NB4 (cell line): ENCODE measurements around the gene MCM3.

Experiments used
- DNase-seq: peaks from one replicate; pipeline ENCODE4 v3.0.0; 2010; ENCODE audit warnings: low read depth
- H3K4me3 ChIP-seq: one replicate; pipeline ENCODE4 v1.5.1; 2011; ENCODE audit warnings: mild to moderate bottlenecking, low read depth, low read length, moderate library complexity
- MYC ChIP-seq: IDR thresholded peaks from 2 replicates; pipeline ENCODE4 v1.6.1; 2011; ENCODE audit warnings: low read depth, low read length
- POLR2A ChIP-seq: IDR thresholded peaks from 2 replicates; pipeline ENCODE4 v1.6.1; 2011; ENCODE audit warnings: mild to moderate bottlenecking; ENCODE audit not compliant: insufficient read length; ENCODE audit errors: extremely low read depth
- TF ChIP-seq, protein P1 (sequence below): IDR thresholded peaks from 2 replicates; pipeline ENCODE4 v1.6.1; 2011; ENCODE audit warnings: low read depth, low read length
- TF ChIP-seq, protein P2 (sequence below): IDR thresholded peaks from one replicate; pipeline ENCODE4 v1.5.1; 2012; ENCODE audit warnings: low read depth, low read length

Gene MCM3

DNA sequence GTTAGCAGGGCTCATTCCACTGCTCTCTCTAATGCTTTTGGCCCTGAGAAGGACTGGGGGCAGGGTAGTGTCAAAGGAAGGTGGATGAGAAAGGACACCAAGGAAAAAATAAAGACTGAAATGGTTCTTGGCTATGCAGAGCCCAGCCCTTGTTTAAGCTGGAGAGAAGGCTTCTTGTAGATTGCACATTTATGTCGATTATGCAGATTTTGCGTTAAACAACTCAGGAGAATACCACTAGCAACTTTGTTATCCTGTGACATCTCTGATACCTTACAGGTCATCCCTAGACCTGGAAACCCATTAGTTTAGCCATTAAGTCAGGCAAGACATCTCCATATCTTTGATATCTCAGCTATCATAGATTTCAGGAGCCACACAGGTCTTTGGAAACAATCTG lies 29.1 kb downstream of the MCM3 start:
- TF ChIP-seq, protein P1, sequence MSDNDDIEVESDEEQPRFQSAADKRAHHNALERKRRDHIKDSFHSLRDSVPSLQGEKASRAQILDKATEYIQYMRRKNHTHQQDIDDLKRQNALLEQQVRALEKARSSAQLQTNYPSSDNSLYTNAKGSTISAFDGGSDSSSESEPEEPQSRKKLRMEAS: no peak
- no peak for TF ChIP-seq MYC
- TF ChIP-seq, protein P2, sequence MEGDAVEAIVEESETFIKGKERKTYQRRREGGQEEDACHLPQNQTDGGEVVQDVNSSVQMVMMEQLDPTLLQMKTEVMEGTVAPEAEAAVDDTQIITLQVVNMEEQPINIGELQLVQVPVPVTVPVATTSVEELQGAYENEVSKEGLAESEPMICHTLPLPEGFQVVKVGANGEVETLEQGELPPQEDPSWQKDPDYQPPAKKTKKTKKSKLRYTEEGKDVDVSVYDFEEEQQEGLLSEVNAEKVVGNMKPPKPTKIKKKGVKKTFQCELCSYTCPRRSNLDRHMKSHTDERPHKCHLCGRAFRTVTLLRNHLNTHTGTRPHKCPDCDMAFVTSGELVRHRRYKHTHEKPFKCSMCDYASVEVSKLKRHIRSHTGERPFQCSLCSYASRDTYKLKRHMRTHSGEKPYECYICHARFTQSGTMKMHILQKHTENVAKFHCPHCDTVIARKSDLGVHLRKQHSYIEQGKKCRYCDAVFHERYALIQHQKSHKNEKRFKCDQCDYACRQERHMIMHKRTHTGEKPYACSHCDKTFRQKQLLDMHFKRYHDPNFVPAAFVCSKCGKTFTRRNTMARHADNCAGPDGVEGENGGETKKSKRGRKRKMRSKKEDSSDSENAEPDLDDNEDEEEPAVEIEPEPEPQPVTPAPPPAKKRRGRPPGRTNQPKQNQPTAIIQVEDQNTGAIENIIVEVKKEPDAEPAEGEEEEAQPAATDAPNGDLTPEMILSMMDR: no peak
- no peak for TF ChIP-seq POLR2A
- H3K4me3 ChIP-seq: no peak overlapping the region
- DNase-seq: no peak

DNA sequence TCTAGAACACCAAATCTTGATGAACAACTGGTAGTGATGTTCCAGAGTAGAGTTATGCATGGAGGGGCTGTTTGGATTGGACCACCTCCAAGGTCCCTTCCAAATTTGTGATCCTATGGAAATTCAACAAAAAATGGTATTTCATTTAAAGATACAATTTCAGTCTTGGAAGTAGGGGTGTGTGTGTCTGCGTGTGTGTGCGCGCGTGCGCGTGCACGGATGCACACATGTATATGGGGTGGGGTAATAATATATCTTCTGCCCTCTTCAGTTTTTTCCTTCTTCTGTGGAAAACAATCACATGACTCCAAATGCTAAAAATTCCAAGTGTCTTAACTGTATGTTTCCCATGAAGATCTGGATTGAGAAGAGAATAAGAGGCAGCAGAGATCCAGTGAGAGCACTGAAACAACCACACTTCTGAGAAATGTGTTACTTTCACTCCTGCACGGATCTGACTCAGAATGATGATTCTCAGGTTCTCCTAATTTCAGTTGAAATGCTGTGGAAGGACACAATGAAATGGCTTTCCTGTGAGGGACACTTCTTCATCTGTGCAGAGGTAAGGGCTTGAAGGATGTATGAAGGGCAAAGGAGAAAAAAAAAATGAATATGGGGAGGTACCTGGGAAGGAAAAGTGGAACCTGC lies 29.7 kb downstream of the MCM3 start:
- TF ChIP-seq MYC (no peak), POLR2A (no peak)
- TF ChIP-seq, protein P2: no peak
- TF ChIP-seq, protein P1: no peak
- no peak for DNase-seq
- no peak overlapping the region for H3K4me3 ChIP-seq

DNA sequence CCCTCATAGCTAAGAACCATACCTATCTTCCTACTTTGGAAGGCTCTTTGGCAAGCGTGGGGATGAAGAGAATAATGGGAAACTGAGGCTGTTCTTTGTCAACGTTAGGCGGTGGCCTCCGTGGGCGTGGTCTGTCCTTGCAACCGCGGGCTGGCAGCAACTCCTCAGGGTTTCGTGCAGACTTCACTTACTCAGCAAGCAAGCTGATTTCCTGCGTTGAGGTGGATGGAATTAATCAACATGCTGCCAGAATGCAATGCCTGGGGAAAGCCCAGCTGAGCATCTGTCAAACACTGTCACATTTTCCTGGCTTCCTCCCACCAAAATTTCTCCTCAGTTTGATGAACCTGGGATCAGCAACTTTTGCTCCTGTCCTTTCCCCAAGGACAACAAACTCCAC lies 31.0 kb downstream of the MCM3 start:
- TF ChIP-seq, protein P2: no peak
- no peak for TF ChIP-seq POLR2A
- TF ChIP-seq MYC: no peak
- TF ChIP-seq, protein P1: no peak
- DNase-seq: no peak
- no peak overlapping the region for H3K4me3 ChIP-seq

DNA sequence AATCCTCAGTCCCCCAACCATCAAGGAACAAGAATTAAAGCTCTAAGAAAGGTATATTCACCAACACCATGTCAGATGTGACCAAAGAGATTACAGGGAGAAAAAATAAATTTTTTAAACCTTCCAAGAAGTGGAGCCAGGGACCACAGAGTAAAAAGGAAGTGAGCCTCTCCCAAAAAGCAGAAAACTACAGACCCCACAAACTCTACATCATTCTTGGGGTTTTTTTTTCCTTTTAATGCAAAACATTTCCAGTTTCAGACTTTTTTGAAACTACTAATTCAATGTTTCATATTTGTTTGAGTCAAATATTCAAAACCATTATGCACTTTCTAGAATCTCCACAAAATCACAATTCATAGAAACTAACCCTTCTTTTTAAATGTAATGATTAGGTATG lies 33.4 kb downstream of the MCM3 start:
- H3K4me3 ChIP-seq: no peak overlapping the region
- no peak for DNase-seq
- TF ChIP-seq, protein P2: no peak
- no peak for TF ChIP-seq MYC
- TF ChIP-seq, protein P1: no peak
- no peak for TF ChIP-seq POLR2A

DNA sequence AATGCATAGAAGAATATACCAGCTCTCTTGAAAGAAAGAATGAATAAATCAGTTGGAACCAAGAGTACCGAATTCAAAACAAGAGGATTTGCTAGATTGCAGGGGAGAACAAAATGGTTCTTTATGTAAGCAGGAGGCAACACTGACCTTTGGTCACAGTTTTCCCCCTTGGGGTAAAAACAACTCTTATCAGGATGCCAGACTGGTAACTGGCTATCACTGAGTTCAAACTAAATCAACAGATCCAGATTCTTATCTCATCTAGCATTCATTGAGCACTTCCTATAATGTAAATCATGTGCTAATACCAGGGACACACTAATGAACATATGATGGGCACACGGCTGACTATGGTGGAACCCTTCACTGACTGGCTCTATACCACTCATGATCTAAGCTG lies 35.5 kb downstream of the MCM3 start:
- DNase-seq: no peak
- TF ChIP-seq, protein P1: no peak
- TF ChIP-seq POLR2A: no peak
- no peak for TF ChIP-seq MYC
- TF ChIP-seq, protein P2: no peak
- H3K4me3 ChIP-seq: no peak overlapping the region

DNA sequence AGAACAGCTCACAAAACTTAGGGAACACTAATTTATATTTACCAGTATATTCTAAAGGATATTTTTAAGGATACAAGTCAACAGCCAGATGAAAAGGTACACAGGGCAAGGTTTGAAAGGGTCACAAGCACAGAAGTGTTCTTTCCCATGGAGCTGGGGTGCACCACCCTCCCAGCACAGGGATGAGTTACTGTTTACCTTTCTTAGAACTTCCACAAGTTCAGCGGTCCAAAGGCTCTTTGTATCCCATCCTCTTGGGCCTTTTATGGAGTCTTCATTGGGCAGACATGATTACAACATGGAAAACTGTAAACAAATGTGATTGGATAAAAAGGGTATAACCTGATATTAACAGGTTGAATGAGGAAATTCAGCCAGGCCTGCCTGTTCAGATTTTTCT lies 39.1 kb downstream of the MCM3 start:
- TF ChIP-seq, protein P1: no peak
- no peak for TF ChIP-seq MYC
- TF ChIP-seq, protein P2: no peak
- no peak for TF ChIP-seq POLR2A
- DNase-seq: no peak
- H3K4me3 ChIP-seq: no peak overlapping the region
